Fibroblast of the aortic adventitia (primary cell): ENCODE data around the gene CASS4. TPM values are rescaled to one million over a fixed set of nuclear protein-coding genes. Genes with fewer than 3 reads are reported as not detected.
"Not testable (repeated sequence)": the region's sequence is repeated elsewhere in the genome, so short reads cannot be mapped to it uniquely, and the experiment has no call there.

Source experiments
- DNase-seq: peaks from one replicate; pipeline ENCODE4 v3.0.0-alpha.2; 2010; ENCODE audit warnings: low read depth
- H3K4me3 ChIP-seq: 2 replicates; pipeline ENCODE4 v1.5.1; 2011; ENCODE audit warnings: low read depth, mild to moderate bottlenecking, control low read depth, low read length, moderate library complexity
- total RNA-seq: library from RNA; depleted of rRNA; stranded (reverse); fragments of >200 nt; gene quantifications from 2 replicates; pipeline ENCODE4 v1.2.3, GENCODE V29; 2012; ENCODE audit warnings: low replicate concordance
- TF ChIP-seq, protein P1 (sequence below): IDR thresholded peaks from 2 replicates; pipeline ENCODE4 v1.5.1; 2011; ENCODE audit warnings: mild to moderate bottlenecking, low read length, control low read depth, inconsistent platforms; ENCODE audit not compliant: insufficient read depth

Gene CASS4
- total RNA-seq, 1 donor: 0.09 TPM

DNA sequence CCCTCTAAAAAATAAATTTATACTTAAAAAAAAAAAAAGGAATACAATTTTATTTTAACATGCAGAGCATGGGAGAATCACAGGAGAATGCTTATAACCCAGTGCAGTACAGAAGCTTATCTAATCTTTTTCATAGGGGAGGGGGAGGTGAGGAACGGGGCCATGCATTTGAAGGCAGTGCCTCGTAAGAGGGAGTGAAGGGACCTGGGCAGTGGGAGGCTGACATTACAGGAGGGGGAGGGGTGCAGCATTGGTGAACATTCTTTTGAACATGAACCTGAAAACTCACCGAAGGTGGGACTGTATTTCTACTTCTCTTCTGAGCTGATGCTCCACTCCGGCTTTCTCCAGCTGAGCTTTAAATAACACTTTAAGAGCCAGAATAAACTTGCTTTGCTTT, 29.4 kb upstream of the CASS4 start:
- no peak for DNase-seq
- no peak overlapping the region for H3K4me3 ChIP-seq
- TF ChIP-seq, protein P1, sequence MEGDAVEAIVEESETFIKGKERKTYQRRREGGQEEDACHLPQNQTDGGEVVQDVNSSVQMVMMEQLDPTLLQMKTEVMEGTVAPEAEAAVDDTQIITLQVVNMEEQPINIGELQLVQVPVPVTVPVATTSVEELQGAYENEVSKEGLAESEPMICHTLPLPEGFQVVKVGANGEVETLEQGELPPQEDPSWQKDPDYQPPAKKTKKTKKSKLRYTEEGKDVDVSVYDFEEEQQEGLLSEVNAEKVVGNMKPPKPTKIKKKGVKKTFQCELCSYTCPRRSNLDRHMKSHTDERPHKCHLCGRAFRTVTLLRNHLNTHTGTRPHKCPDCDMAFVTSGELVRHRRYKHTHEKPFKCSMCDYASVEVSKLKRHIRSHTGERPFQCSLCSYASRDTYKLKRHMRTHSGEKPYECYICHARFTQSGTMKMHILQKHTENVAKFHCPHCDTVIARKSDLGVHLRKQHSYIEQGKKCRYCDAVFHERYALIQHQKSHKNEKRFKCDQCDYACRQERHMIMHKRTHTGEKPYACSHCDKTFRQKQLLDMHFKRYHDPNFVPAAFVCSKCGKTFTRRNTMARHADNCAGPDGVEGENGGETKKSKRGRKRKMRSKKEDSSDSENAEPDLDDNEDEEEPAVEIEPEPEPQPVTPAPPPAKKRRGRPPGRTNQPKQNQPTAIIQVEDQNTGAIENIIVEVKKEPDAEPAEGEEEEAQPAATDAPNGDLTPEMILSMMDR: no peak

DNA sequence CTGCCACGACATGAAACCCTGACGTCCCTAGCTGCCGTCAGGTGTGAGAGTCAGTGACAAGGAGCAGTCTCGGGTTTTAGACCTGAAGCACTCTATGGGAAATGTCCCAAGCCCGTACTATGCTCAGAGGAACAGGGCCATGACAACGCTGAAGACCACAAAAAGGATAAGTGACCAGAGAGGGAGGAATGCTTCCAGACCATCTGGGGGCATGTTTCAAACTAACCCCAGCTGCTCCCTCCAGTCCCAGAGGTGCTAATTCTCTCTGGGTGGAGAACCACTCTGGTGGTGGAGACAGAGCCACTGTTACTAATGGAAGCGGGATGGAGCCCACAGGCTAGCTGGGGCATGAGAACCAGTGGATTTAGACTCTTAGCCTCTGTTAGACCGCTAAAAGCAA, 28.7 kb upstream of the CASS4 start:
- TF ChIP-seq, protein P1: no peak
- no peak overlapping the region for H3K4me3 ChIP-seq
- DNase-seq: no peak

DNA sequence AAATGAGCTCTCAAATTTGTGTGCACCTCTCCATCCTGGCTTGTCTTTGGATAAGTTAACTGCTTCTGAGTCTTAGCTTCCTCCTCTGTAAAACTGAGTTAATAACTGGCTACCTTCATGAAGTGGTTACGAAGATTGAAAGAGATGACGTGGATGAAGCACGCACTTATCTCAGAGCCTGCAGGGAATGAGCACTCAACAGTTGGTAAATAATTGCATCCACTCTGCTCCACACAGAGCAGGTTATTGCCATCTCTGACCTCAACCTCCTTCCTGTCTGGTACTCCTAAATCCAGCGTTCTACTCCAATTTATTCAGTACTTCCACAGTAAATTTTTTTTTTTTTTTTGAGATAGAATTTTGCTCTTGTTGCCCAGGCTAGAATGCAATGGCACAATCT, 26.9 kb upstream of the CASS4 start:
- TF ChIP-seq, protein P1: no peak
- no peak overlapping the region for H3K4me3 ChIP-seq
- DNase-seq: no peak

DNA sequence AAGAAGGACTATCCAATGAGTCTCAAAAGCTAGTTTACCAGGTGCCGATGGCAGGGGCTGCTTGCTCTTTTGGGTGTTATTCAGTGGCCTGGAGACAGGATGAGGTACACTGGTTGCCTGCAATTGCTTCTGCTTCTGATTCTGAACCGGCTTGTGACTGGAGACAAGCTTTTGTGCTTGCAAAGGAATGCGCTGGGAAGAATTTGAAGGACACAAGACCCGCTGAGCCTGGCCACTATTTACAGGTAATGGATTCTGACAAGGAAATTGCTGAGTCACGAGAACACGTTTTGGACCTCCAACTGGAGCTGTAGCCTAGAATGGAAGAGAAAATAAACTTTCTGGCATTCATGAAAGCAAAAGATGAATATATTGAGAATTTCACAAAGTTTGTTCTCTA, 25.8 kb upstream of the CASS4 start:
- no peak overlapping the region for H3K4me3 ChIP-seq
- DNase-seq: no peak
- TF ChIP-seq, protein P1: no peak

DNA sequence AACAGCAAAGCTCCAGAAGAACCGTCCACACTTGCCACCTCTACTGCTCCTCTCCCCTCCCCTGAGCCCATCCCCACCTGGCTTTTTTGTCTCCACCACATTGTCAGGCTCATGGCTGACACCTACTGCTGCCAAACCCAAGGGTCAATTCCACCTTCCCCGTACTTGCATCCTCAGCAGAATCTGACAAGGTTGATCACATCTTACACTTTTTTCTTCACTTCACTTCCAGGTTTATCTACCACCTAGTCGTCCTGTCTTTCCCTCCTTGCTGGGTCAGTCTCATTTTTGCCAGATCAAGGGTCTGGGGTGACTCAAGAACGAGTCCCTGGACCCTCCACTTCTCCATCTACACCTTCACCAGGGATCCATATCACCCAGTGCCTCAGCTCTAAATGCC, 23.2 kb upstream of the CASS4 start:
- H3K4me3 ChIP-seq: no peak overlapping the region
- DNase-seq: no peak
- TF ChIP-seq, protein P1: no peak

DNA sequence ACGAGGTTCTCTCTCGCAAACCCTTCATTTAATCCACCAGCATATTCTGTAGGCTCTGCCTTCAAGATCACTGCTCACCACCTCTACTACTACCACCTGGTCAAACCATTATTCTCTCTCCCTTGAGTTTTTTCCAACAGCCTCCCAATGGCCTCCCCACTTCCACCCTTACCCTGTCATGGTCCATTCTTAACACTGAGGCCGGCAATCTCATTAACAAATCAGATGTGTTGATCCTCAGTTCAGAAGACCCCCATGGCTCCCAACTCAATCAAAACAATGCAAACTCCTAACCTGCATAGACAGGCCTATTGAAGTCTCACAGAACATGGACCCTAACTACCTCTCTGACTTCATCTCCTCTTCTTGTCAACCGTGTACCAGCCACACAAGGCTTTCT, 22.3 kb upstream of the CASS4 start:
- TF ChIP-seq, protein P1: no peak
- DNase-seq: no peak
- H3K4me3 ChIP-seq: no peak overlapping the region

DNA sequence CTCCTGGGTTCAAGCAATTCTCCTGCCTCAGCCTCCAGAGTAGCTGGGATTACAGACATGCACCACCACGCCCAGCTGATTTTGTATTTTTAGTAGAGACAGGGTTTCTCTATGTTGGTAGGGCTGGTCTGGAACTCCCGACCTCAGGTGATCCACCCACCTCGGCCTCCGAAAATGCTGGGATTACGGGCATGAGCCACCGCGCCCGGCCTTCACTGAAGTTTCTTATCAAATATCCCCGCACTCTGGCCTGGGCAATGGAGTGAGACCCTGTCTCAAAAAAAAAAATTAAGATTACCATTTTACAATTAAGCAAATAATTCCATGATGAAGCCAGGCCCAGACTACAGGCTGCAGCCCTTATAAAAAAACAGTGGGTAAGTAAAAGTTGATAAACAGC, 21.7 kb upstream of the CASS4 start:
- DNase-seq, H3K4me3 ChIP-seq: not testable (repeated sequence)

DNA sequence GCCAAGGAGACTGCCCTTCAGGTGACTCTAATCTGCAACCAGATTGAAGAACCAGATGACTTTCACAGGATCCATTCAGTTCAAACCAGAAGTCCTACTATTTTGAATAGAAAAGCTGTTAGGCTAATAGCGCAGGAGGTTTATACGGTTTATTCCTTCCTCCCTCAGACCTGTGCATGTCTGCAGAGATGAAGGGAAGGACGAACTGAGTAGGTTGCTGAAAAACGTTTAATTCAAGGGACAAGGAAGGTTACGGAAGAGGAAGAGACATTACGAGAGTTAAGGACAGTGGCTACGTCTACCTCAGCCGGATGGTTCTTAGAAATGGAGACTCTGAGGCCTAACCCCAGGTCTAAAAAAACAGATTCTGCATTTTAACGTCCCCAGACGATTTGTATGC, 21.0 kb upstream of the CASS4 start:
- DNase-seq: no peak
- H3K4me3 ChIP-seq: peak overlapping the region; percentile 90
- TF ChIP-seq, protein P1: no peak
